Muscle of back (tissue), 11 donors: Measurements from ENCODE around the gene SIPA1L3. TPM values are rescaled to one million over a fixed set of nuclear protein-coding genes. Genes with fewer than 3 reads are reported as not detected.
A peak's percentile ranks its signal among the peaks of the same experiment; 100 is the strongest.
"Not testable (repeated sequence)": the region's sequence is repeated elsewhere in the genome, so short reads cannot be mapped to it uniquely, and the experiment has no call there.

Experiments
- DNase-seq, 3 donors: peaks; one replicate each; pipeline versions ENCODE4 v3.0.0 to v3.0.0-alpha.2; 2013
- polyA plus RNA-seq, 10 donors: library from polyadenylated mRNA; unstranded; fragments of 120-200 nt; gene quantifications; one replicate each; pipeline ENCODE4 v1.2.1, GENCODE V29; 2013; ENCODE audit not compliant: insufficient read length in 10 of 10

The SIPA1L3 gene
- polyA plus RNA-seq, 10 donors = 7.1 to 13.9 (median 9.5) TPM

DNA sequence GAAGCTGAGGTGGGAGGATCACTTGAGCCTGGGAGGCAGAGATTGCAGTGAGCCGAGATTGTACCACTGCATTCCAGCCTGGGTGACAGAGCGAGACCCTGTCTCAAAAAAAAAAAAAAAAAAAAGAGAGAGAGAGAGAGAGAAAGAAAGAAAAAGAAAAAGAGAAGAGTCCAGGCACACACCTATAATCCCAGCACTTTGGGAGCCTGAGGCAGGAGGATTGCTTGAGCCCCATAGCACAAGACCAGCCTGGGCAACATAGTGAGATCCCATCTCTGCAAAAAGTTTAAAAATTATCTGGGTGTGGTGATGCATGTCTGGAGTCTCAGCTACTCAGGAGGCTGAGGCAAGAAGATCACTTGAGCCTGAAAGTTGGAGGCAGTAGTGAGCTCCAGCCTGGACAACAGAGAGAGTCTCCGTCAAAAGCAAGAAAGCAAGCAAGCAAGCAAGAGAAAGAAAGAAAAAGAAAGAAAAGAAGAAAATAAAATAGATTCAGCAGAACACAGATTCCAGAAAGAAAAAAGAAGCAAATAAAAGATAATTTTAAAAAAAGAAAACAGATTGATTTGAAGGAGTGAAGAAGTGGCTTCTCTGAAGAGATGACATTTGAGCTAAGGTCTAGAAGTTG lies 323.6 kb downstream of the SIPA1L3 start:
- not testable (repeated sequence) for DNase-seq

DNA sequence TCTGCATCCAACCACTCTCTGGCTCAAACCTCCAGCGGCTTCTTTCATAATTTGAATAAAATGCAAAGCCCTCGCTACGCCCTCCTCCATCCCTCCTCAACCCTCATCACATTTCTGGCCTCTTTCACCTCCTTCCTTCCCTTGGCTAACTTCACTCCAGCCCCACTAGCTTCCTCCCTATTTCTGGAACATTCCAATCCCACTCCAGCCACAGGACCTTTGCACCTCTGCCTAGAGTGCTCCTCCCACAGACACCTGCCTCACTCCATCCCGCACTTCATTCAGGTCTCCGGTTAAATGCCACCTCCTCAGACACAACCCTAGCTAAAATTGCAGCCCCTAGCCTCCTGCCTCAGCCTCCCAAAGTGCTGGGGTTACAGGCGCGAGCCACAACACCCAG lies 324.9 kb downstream of the SIPA1L3 start:
- no peak for DNase-seq

DNA sequence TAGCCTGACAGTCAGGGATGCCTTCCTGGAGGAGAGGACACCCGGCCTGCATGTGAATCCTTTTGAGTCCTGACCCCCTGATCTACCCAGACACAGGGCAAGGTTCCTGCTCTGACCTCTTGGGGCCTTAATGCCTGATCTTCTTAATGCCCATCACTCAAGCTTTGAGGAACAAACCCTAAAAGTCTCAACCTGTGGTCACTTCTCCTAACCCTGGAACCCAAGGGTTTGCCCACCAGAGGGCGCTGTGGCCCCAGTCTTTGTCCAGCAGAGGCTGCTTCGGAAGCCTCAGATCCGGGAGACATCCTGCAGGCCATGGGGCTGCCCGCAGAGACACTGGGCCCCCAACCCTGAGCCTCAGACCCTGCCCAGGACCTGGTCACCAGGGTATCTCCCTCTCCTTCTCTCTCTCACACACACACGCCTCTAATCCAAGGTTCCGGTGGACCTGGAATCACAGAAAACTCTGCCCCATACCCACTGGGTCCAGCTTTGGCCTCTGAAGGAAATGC lies 326.8 kb downstream of the SIPA1L3 start:
- peak; percentile 48 to 79 (median 73) for DNase-seq

DNA sequence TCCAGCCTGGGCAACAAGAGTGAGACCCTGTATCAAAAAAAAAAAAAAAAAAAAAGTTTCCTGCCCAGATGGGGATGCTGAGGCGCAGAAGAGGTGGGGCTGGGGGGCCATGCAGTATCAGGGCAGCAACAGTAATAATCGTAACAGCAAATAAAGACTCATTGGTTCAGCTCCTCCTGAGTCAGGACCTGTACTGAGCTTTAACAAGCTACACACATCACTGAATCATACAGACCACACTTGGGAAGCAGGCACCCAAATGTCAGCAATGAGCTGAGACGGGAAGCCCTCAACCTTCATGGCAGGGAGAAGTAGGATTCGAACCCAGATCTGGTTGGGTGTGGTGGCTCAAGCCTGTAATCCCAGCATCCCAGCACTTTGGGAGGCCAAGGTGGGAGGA lies 327.6 kb downstream of the SIPA1L3 start:
- no peak for DNase-seq

DNA sequence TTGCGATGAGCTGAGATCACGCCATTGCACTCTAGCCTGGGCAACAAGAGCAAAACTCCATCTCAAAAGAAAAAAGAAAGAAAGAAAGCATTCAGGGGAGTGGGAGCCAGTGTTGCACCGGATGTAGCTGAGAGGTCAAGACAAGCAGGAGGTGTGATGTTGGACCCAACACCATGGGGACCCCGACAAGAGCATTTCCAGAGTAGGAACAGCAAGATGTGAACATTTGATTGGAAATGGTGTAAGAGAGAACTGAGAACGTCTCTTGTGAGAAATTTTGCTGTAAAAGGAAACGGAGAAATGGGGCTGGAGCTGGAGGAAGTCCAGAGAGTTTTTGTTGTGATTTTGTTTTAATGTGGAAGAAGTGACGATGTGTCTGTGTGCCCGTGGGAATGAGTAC lies 332.8 kb downstream of the SIPA1L3 start:
- DNase-seq = no peak

DNA sequence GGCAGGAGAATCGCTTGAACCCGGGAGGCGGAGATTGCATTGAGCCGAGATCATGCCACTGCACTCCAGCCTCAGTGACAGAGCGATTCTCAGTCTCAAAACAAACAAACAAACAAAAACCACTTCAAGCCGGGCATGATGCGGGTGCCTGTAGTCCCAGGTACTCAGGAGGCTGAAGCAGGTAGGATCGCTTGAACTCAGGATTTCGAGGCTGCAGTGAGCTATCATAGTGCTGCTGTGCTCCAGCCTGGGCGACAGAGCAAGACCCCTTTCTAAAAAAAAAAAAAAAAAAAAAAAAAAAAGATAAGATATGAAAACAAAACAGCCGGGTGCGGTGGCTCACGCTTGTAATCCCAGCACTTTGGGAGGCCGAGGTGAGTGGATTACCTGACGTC lies 336.3 kb downstream of the SIPA1L3 start:
- no peak for DNase-seq

DNA sequence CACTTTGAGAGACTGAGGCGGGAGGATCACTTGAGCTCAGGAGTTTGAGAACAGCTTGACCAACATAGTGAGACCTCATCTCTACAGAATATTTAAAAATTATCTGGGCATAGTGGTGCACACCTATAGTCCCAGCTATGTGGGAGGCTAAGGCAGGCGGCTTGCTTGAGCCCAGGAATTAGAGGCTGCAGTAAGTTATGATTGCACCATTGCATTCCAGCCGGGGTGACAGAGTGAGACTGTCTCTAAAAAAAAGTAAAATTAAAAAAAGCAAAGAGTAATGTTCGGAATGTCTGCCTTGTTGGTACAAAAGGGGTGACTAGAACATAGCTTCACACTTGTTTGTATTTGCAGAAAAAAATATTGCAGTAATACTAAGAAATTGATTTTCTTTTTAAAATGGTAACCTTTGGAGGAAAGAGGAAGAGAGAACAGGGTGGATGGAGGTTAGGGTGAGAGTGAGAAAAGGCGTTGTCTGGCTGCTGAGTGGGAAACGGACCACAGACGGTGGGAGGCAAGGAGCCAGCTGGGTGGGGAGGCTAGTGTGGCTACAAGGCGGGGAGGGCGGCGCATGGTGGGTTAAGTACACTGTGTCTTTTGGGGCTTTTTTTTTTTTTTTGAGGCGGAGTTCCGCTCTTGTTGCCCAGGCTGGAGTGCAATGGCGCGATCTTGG lies 339.0 kb downstream of the SIPA1L3 start:
- DNase-seq = no peak

DNA sequence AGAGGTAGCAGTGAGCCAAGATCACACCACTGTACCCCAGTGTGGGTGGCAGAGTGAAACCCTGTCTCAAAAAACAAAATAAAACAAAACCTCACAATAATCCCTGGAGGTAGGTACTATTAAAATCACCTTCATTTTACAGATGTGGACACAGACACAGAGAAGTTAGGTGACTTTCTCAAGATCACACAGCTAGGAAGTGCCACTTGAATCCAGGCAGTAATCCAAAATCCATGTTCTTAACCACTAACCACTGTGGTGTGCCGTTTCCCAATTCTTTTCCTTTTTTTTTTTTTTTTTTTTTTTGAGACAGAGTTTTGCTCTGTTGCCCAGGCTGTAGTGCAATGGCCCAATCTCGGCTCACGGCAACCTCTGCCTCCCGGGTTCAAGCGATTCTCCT lies 340.1 kb downstream of the SIPA1L3 start:
- DNase-seq = no peak

DNA sequence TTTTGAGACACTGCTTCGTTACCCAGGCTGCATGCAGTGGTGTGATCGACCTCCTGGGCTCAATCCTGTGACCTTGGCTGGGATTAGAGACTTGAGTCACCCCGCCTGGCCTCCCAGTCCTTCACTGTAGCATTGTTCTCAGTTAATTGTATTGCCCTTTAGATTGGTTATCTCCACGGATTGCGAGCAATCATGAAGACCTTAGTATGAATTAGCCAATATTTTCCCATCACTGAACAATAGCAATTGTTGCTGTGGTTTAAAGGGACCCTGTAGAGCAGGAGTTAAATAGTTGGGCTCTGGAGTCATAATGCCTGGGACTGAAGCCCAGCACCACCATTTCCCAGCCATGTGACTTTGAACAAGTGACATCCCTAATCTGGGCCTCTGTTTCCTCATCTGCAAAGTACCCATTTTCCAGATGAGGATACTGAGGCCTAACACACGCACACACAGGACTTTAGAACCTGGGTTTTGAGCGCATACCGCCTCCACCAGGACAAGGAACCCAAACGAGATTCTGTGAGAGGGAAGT lies 340.8 kb downstream of the SIPA1L3 start:
- DNase-seq = no peak

DNA sequence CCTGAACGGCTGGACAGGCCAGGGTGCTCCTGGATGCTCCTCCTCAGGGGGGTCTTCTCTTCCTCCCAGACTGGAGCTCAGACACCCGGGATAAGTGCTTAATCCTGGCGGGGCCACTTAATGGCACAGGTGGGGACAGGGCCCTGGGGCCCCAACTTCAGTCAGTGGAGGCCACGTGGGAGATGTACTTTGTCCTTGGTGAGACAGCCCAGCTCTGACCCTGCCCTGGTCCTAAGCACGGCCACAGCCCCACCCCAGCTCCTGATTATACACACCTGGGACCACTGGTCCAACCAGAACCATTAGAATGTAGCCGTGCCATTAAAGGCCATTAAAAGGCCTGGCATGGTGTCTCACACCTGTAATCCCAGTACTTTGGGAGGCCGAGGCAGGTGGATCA lies 341.4 kb downstream of the SIPA1L3 start:
- no peak for DNase-seq

DNA sequence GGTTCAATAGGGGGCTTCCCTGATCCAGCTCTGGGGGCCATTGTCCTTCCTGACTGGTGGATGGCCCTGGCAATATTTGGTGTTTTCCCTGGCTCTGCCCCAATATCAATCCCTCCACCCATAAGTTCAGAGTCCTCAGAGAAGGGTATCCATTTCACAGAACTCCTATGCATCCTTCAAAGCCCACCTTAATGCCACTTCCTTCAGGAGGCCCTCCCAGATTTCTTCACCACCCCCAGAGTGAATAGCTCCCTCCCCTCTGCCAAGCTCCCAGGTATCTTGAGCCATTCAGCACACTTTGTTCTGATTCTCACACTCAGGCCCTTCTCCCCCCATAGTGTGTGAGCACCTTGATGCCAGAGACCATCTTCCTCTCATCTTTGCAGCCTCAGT lies 343.4 kb downstream of the SIPA1L3 start:
- DNase-seq = no peak

DNA sequence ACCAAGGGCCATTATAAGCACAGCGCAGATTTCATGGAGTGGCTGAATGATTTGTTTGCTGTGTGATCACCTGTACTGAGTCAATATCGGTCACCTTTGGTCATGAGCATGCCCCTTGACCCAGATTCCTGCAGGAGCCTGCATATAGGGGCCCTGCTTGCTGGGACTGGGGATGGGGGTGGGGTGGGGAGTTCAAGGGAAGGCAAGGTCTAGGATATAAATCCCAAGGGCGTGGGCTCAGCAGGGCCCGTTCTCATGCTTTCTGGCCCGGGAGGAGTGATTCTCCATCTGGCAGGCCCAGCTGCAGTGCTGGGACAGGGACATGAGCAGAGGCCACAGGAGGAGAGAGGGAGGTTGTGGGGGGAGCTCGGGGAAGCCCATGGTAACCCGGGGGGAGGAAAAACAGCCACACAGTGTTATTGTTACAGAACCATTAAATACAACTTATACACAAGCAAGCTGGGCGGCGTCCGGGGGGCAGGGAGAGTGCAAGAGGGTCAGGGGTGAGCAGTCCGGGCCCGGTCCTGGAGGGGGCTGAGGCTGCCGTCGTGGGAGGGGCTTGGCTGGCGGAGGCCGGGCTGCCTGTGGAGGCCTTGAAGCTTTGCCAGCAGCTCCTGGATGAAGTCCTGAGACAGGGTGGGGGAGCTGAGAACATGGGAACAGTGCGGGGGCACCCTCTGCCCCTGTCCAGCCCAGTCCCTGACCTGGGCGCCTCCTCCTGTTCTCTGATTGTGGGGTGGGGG lies 344.0 kb downstream of the SIPA1L3 start:
- peak; percentile 40 to 92 (median 72) for DNase-seq

DNA sequence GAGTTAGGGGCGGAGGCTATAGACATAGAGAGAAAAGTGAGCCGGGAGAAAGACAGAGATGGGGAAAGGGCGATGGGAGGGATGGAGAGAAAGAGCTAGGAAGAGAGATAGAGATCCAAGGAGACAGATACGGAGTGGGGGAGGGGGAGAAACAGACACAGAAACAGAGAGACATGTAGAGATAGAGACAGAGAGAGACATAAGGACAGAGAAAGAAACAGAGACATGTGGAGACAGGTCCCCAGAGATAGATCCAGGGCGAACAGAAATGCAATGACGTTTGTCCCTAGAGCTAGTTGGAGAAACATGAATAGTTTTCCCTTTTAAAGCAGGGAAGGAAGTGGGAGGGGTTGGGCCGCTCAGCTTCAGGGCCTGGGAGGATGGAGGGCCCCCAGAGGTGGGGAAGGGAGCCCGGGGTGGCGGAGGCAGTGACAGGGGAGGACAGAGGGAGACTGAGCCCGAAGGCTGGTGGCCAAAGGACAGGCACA lies 344.6 kb downstream of the SIPA1L3 start:
- DNase-seq = peak; percentile 40 to 89 (median 59)

DNA sequence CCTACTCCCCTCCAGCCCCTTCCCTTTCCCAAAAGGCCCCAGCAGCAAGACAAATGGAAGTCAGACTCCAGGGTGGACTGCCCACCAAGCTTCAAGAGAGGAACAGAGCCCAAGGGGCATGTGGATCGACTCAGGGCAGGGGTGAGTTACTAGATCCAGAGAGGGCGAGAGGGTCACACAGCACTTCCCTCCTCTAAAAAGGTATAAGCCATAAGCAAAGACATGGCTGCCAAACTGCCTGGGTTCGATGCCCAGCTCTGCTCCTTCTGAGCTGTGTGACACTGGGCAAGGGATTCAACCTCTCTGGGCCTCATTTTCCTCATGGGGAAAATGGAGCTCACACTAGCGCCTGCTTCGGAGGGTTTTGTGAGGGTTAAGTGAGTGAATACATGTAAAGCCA lies 345.4 kb downstream of the SIPA1L3 start:
- DNase-seq = no peak

DNA sequence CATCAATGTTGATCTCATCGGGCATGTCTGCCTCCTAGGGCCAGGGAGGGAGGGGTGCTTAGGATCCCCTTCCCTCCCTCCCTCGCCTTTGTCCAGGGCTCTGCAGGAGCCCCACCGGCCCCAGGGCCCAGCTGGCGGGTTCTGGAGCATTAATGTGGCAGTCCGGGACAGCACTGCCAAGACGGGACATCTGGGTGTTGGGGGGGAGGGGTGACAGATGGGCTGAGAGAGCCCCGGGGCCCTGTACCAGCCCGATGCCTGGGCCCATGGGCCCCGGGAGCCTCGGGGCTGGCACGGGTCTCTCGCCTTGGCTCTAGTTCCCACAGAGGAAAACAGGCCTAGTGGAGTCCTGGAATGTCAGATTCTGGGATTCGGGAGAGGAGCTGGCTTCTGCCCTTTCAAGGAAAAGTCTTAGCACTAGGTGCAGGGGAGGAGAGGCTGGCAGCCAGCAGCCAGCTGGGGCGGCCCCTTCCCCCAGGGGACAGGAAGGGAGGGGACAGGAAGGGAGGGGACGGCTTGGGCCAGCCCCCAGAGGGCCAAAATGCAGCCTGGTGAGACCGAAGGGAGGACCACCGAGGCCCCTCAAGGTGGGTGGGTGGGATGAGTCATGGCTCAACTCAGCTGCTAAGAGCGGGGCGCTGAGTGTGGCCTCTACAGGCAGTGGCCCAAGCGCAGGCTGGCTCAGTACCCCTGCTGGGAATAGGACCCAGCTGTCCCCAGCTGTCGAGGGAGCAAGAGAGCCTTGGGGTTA lies 346.1 kb downstream of the SIPA1L3 start:
- DNase-seq = peak in 1 of 3 donors; percentile 73

DNA sequence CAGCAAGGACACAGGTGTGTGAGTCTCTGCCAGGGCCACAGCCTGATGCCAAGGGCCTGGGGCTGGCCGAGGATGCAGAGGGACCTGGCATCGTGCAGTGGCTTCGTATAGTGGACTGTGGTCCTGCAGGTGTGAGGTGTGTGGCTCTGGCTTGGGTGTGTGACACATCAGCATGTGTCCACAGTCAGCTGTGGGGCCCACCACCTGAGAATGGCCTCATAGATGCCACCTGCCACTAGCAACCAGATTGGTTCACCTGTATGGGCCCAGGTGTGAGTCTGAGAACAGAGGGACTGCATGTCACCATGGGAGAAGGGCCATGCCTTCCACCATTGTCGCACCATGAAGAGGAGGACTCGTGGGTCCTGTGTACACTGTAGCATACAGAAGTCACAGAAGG lies 346.8 kb downstream of the SIPA1L3 start:
- no peak for DNase-seq

DNA sequence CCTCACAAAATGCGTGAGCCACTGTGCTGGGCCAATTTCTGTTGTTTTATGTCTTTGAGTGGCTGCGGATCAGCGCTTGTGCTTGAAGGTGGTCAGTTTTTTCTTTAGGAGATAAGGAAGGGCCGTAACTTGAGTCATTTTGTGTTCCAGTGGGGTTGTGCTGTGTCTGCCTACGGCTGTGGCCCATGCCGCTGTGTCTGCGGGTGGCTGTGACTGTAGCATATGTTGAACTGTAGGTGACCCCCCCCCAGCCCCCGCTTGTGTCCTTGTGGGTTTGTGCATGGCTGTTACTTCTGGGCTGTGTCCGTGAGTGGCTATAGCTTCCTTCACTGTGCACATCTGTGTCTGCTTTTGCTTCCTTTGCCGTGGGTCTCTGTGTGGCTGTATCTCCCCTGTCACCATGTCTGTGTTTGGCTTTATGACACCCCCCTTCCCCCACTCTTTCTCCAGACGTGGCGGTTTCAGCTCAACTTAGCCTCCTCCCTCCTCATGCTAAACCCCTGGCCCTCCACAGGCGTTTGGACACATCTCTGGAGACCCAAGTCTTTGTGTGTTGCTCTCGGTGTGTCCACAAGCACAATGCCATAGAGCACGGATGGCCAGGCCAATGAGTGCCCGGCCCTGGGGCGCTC lies 348.5 kb downstream of the SIPA1L3 start:
- DNase-seq = peak in 1 of 3 donors; percentile 69
